Uterus (tissue), 2 donors: Measurements from ENCODE around the gene CD151.

Experiments used
- POLR2A ChIP-seq, 2 donors: fragments of 450-650 bp; IDR thresholded peaks; one replicate each; pipeline ENCODE4 v1.6.1; 2016; ENCODE audit warnings: antibody characterized with exemption in 2 of 2, mild to moderate bottlenecking in 1 of 2, moderate library complexity in 1 of 2
- TF ChIP-seq, protein P1 (sequence below), 4 experiments: fragments of 200-600 bp in 2 of 4; fragments of 450-650 bp in 2 of 4; sonication (generic) in 2 of 4; IDR thresholded peaks; one replicate each; pipeline ENCODE4 v1.5.1; 2016 to 2019; ENCODE audit warnings: antibody characterized with exemption in 4 of 4, mild to moderate bottlenecking in 2 of 4, moderate library complexity in 1 of 4

DNA sequence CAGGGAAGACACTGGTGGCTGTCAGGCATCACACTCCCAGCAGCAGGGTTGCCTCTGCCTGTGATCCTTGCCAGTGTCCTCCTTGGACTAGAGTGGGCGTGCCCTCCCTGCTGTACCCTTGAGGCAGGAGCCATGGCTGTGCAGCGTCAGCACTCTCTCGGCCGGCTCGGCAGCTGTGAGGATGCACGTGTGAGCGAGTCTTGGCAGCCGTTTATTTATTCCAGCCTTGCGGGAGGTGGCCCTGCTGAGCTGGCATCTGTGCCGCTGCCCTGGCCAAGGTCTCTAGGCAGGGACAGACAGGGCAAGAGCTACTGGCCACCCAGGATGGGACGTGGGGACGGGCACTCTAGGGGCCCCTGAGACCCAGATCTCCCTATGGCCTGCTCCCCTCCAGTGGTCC lies 43.8 kb downstream of the CD151 start:
- TF ChIP-seq, protein P1, sequence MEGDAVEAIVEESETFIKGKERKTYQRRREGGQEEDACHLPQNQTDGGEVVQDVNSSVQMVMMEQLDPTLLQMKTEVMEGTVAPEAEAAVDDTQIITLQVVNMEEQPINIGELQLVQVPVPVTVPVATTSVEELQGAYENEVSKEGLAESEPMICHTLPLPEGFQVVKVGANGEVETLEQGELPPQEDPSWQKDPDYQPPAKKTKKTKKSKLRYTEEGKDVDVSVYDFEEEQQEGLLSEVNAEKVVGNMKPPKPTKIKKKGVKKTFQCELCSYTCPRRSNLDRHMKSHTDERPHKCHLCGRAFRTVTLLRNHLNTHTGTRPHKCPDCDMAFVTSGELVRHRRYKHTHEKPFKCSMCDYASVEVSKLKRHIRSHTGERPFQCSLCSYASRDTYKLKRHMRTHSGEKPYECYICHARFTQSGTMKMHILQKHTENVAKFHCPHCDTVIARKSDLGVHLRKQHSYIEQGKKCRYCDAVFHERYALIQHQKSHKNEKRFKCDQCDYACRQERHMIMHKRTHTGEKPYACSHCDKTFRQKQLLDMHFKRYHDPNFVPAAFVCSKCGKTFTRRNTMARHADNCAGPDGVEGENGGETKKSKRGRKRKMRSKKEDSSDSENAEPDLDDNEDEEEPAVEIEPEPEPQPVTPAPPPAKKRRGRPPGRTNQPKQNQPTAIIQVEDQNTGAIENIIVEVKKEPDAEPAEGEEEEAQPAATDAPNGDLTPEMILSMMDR (IDR thresholded peaks at IDR 0.05) = no peak
- no peak for TF ChIP-seq POLR2A (IDR thresholded peaks at IDR 0.05)
